NCI-H2227 treated with DMSO at 0.1 percent for 48 hours (cell line): ENCODE measurements around the gene MED12L.

Experiments used
- DNase-seq: peaks from one replicate; lab custom pipeline; 2025; lab: John Stamatoyannopoulos, UW

Gene MED12L

GRCh38 chr3:151327571-151328198 lies 242.2 kb downstream of the MED12L start:
- peak; percentile 1 for DNase-seq

- no peak for DNase-seq
Measured at GRCh38 chr3:151328298-151328995, 243.0 kb downstream of the MED12L start.

GRCh38 chr3:151329363-151329762 lies 243.9 kb downstream of the MED12L start, which contains the start of gene P2RY13:
P2RY13 (minus strand) TSS chr3:151329549; CDS start chr3:151329528, 21 bp downstream.
- no peak for DNase-seq

- DNase-seq = no peak
Measured at GRCh38 chr3:151330379-151330778, 244.9 kb downstream of the MED12L start.

- no peak for DNase-seq
Measured at GRCh38 chr3:151330899-151331298, 245.4 kb downstream of the MED12L start.

GRCh38 chr3:151331696-151332095 lies 246.2 kb downstream of the MED12L start:
- DNase-seq = no peak

- DNase-seq = no peak
Measured at GRCh38 chr3:151345859-151346258, 260.4 kb downstream of the MED12L start.

- no peak for DNase-seq
Measured at GRCh38 chr3:151346292-151346691, 260.8 kb downstream of the MED12L start.

GRCh38 chr3:151347432-151347831 lies 262.0 kb downstream of the MED12L start:
- no peak for DNase-seq

GRCh38 chr3:151350656-151351055 lies 265.2 kb downstream of the MED12L start:
- DNase-seq = no peak

GRCh38 chr3:151351219-151351618 lies 265.8 kb downstream of the MED12L start:
- no peak for DNase-seq

- DNase-seq = no peak
Measured at GRCh38 chr3:151351648-151352047, 266.2 kb downstream of the MED12L start.

- no peak for DNase-seq
Measured at GRCh38 chr3:151356794-151357462, 271.5 kb downstream of the MED12L start.

GRCh38 chr3:151357463-151357850 lies 272.0 kb downstream of the MED12L start:
- DNase-seq = no peak

- no peak for DNase-seq
Measured at GRCh38 chr3:151362751-151363174, 277.3 kb downstream of the MED12L start.

GRCh38 chr3:151366993-151367392 lies 281.5 kb downstream of the MED12L start:
- no peak for DNase-seq

- DNase-seq = no peak
Measured at GRCh38 chr3:151367448-151367847, 282.0 kb downstream of the MED12L start.

- no peak for DNase-seq
Measured at GRCh38 chr3:151371526-151371925, 286.1 kb downstream of the MED12L start.

GRCh38 chr3:151372063-151372820 lies 286.8 kb downstream of the MED12L start:
- DNase-seq = no peak

GRCh38 chr3:151377768-151378385 lies 292.4 kb downstream of the MED12L start:
- DNase-seq = no peak

- no peak for DNase-seq
Measured at GRCh38 chr3:151379083-151379734, 293.7 kb downstream of the MED12L start.
